NCI-H82 treated with DMSO at 0.1 percent for 48 hours (cell line): ENCODE results near the gene COL28A1.
"Not testable (repeated sequence)": the region's sequence is repeated elsewhere in the genome, so short reads cannot be mapped to it uniquely, and the experiment has no call there.

Experiments
- DNase-seq: peaks from one replicate; lab custom pipeline; 2025; ENCODE audit not compliant: unreplicated experiment; lab: John Stamatoyannopoulos, UW

COL28A1 gene

GRCh38 chr7:7476381-7476780 lies 59.3 kb downstream of the COL28A1 start:
- no peak for DNase-seq

DNA sequence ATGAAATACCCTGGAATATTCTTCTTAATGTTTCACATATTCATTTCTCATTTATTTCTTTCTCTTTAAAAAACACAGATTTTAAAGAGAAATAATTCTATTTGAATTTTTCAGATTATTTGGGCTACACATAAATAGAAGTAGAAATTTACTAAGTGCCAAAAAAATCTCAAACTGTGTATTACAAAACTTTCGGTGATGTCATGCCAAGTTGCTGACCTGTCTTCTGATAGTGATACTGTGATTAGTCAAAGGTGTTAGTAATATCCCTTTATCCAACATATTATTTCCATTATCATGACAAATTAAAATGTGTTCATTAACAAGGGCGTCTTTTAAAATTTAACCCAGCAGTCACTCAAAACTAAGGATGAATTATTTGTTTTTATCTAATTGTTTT lies 60.1 kb downstream of the COL28A1 start:
- no peak for DNase-seq

DNA sequence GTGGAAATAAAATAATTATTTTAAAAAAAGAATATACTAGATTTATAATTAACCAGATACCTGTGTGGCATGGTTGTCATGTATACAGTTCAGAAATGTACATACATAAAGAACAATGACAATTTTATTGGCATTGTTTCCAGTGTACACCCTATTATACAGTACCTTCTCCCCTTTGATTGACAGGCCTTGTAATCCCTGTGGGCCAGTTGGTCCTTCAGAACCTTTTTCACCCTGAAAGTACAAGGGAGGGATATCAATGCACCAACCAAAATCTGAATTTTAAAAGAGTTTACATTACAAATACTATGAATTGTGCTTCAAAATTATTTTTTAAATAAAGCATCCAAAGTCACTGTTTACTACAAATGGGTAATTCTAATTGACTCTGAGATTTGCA lies 61.2 kb downstream of the COL28A1 start:
- DNase-seq: no peak

GRCh38 chr7:7464991-7465765 lies 70.5 kb downstream of the COL28A1 start:
- not testable (repeated sequence) for DNase-seq

DNA sequence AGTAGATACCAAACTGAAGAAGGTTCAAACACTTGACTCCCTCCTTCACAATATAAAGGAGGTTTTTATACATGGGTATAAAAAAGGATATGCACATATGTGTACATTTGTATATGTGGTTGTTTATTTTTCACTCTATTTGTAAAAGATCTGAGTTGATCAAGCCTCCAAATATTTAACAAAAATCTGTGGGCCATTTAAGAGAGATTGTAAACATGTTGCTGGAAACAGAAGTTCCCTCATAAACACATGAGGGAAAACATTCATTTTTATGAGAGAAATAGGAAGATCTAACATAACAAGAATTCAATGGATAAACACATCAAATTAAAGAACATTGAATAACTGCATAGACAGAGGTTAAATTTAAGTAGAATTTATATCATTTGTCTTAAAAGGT lies 81.7 kb downstream of the COL28A1 start:
- no peak for DNase-seq

DNA sequence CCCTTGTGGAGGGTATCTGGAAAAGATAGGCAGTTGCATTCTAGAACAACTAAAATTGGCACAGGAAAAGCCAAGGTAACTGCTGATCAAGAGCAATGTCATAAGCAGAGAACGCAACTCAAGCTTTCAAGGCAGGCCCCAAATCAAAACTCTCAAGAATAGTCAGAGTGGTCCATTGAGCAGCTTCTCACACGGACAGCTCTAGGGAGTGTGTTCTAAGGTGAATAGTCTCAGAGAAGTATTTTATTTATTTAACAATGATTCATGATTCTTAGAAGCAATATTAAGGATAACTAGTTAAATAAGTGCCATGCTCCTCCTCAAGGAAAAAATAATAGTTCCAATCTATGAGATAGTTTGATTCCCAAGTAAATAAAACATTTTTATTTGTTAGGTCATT lies 83.0 kb downstream of the COL28A1 start:
- DNase-seq: no peak

- DNase-seq: no peak
Measured at GRCh38 chr7:7452119-7452518, 83.6 kb downstream of the COL28A1 start.

DNA sequence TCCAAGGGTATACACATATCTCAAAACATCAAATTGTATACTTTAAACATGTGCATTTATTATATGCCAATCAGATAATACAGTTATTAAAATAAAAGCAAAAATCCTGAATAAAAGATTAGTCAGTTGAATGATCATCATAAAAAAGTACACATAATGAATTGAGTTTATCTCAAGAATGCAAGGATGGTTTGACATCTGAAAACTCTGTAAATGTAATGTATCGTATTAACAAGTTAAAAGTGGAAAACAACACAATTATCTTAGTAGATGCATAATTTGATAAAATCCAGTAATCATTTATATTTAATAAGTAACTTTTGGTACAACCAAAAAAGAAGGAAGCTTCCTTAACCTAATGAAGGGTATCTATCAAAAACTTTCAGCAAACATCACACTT lies 86.6 kb downstream of the COL28A1 start:
- DNase-seq: no peak

DNA sequence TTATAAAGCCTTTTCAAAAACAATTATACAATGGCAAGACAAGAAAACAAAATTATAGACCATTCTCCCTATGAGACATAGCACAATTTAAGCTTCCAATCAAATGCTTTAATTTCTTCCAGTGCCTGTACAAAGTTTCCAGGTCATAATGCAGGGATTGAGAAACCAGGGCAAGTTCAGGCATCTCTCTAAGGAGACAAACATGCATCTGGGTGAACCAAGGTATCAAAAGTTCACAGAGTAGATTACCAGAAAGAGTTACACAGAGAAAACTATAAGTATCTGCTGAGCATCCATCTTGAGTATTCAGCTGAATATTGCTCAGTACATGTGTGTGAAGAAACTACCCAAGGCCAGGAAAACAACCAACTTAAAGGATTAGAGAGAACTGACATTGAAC lies 89.1 kb downstream of the COL28A1 start:
- no peak for DNase-seq

DNA sequence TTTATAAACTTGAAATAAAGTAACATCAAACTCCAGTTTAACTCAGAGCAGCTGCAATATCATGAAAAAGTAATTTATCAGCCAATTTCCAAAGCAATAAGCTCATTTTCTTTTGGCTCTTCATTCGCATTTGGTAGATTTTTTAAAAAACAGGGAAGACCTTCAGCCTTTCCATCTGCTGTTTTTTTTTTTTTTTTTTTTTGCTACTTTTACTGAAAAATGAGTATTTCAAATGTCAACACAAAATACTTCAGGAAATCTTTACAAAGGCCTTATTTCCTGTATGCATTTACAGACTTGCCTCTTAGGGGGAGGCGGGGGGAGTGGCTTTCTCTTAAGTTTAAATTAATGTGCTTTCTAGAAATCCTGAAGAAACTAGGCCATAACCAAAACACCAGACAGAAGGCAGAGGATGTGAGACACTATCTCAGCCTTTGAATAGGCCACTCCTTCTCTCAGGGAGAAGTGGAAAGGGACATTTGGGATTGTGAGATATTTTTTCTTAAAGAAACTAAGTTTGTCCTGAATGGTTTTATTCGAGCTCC lies 91.8 kb downstream of the COL28A1 start:
- no peak for DNase-seq

- DNase-seq: no peak
Measured at GRCh38 chr7:7439564-7439963, 96.1 kb downstream of the COL28A1 start.

- DNase-seq: no peak
Measured at GRCh38 chr7:7438851-7439250, 96.8 kb downstream of the COL28A1 start.

GRCh38 chr7:7435978-7436377 lies 99.7 kb downstream of the COL28A1 start:
- no peak for DNase-seq

DNA sequence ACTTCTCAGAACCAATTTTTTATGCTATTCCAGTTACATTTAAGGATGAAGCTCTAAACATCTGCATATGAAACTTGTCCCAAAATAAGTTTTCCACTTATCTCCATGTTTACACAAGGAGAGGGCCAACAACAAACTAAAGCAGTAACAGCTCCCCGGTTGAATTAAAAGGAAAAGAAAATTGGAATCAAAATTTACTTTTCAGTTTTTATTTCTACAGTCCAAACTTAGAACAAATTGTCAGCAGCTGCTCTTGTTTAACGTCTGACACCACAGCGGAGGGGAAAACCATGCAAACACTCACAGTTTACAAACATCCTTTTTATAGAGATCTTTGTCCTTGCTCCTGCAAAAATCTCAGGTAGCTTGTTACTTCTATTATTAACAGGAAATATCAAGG lies 101.3 kb downstream of the COL28A1 start:
- DNase-seq: no peak

DNA sequence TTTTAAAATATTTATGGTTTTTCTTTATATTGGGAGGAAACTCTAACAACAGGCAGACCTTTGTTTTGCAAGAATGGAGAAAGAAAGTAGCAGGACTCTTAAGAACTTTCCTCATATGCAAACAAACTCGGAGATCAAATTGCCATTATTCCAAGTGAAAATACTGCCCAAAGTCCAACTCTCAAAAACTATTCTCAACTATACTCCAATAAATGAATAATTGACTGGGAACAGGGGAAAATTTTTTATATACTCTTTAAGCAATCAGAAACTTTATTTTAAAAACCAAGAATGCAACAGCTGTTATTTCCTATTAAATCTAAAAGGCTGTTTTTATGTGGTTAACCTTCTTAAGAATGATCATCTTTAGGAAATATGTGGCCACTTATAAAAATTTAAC lies 101.9 kb downstream of the COL28A1 start:
- no peak for DNase-seq

DNA sequence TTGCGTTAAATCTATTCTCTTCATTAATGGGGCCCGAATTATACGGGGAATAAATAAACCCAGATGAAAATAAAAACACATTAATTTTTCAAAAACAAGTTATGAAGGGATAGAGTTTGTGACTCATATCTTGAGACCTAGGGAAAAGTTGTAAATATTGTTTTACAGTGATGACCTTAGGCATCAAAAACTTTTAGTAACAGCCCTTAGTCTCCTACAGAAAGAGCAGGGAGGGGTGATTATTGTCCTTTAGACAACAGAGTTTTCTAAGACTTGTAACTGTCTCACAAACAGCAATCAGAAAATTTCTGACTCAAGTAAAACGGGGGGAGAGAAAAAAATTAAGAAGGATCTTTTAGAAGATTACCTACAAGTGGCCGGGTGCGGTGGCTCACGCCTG lies 102.7 kb downstream of the COL28A1 start:
- no peak for DNase-seq

DNA sequence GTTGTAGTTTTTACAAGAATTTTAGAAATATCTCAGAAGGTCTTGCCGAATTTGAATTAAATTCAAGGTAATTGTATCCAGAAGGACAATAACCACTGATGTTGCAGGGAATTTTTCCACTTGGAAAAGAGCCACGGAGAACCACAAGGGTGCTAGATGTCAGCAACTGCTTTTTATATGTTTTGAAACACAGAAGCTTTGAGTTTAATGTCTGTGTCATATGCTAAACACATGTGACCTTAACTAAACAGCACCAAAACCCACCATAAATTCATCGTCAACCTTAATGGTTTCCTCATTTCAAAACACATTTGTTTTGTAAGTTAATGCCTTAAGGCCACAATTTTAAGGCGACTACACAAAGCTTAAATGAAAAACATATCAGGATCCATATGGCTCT lies 106.9 kb downstream of the COL28A1 start:
- DNase-seq: no peak

- no peak for DNase-seq
Measured at GRCh38 chr7:7427363-7427762, 108.3 kb downstream of the COL28A1 start.

DNA sequence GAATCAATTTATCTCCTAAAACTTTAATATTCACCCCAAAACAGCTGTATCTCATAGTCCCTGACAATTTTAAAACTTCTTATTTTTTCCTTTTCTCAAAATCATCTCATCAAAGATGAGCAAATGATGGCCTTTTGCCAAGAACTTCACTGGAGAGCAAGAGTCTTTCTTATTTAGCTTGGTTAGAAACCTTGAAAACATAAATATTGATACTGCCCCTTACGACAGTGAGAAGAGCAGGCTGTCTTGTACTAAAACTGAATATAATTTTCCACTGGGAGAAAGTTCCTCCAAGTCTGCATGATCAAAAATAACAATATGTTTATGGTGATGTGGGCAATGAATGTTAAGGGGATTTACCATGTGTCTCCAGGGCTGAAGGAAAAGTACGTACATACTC lies 109.0 kb downstream of the COL28A1 start:
- no peak for DNase-seq

DNA sequence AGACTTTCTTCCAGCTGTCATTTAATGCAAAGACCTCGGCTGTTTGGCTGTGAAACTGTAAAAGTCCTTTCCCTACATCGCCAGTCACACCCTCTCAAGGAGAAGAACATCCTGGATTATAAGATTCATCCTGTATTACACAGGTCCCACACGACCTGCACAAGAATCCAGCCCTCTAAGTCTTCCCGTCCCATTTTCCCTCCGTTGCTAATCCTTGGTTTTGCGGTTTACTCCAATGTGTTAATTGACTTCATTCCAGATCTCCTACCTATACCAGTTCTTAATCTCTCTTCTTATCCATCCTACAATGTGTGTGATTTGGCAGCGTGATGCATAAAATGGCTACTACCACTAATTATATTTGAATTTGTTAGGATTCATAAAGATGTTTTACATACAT lies 110.4 kb downstream of the COL28A1 start:
- peak; percentile 83 for DNase-seq

GRCh38 chr7:7424151-7424873 lies 111.4 kb downstream of the COL28A1 start:
- DNase-seq: peak; percentile 77

DNA sequence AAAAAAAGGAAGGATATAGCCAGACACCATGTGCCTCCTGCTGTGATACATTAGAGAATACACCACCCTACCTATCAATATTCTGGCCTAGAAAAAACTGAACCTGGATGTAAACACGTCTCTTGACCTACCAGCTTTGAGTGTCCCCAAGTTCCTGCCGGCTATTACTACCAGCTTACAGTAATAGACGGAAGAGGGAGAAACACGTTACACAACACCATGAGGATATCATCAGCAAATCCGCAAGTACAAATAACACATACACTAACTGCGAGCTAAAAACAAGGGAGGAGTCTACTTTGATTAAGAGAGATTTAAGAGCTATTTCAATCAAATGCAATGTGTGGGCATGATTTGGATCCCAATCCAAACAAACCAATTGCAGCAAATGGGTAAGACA lies 113.0 kb downstream of the COL28A1 start:
- no peak for DNase-seq
